ENCODE results near the gene MCMBP.
"Not testable (repeated sequence)": the region's sequence is repeated elsewhere in the genome, so short reads cannot be mapped to it uniquely, and the experiment has no call there.

The MCMBP gene

GRCh38 chr10:119806334-119807130, 66.1 kb downstream of the MCMBP start:
- 83 to 95% methylated on average over 6 to 7 of the region's 11 CpGs for WGBS, 2 experiments (ENCODE audit: insufficient coverage in 2 of 2)

GRCh38 chr10:119805702-119806230, 66.9 kb downstream of the MCMBP start:
- H3K4me1 ChIP-seq (ENCODE audit: control insufficient read depth, insufficient read depth, low read length, poor library complexity, severe bottlenecking): peaks cover 20% of the 10 kb centered on the region
- no peak overlapping the region for H3K27ac ChIP-seq (ENCODE audit: low read depth, low read length, severe bottlenecking)
- 87 to 88% methylated on average over 3 of the region's 5 CpGs for WGBS, 2 experiments (ENCODE audit: insufficient coverage in 2 of 2)
- no peaks in the 10 kb centered on the region for H3K9me3 ChIP-seq (ENCODE audit: control insufficient read depth, low read length)
- H3K4me3 ChIP-seq (ENCODE audit: extremely low read depth, insufficient read depth, low read length, poor library complexity, severe bottlenecking): no peak overlapping the region
- peaks cover 26% of the 10 kb centered on the region for H3K36me3 ChIP-seq (ENCODE audit: control insufficient read depth, insufficient read depth, low read length)

More at GRCh38 chr10:119806334-119807130, 66.1 kb downstream of the MCMBP start:
- Histone ChIP-seq H3K27ac (ENCODE audit: low read depth, low read length, severe bottlenecking) (no peak overlapping the region), H3K36me3 (ENCODE audit: control insufficient read depth, insufficient read depth, low read length) (peaks cover 27% of the 10 kb centered on the region), H3K4me3 (ENCODE audit: extremely low read depth, insufficient read depth, low read length, poor library complexity, severe bottlenecking) (no peak overlapping the region), H3K4me1 (ENCODE audit: control insufficient read depth, insufficient read depth, low read length, poor library complexity, severe bottlenecking) (peaks cover 20% of the 10 kb centered on the region), H3K9me3 (ENCODE audit: control insufficient read depth, low read length) (no peaks in the 10 kb centered on the region)

GRCh38 chr10:119803264-119803663, 69.4 kb downstream of the MCMBP start:
- H3K4me3 ChIP-seq (ENCODE audit: extremely low read depth, insufficient read depth, low read length, poor library complexity, severe bottlenecking): no peak overlapping the region

GRCh38 chr10:119801998-119802538, 70.6 kb downstream of the MCMBP start:
- peaks cover 28% of the 10 kb centered on the region for H3K36me3 ChIP-seq (ENCODE audit: control insufficient read depth, insufficient read depth, low read length)
- no peak overlapping the region for H3K27ac ChIP-seq (ENCODE audit: low read depth, low read length, severe bottlenecking)
- H3K9me3 ChIP-seq (ENCODE audit: control insufficient read depth, low read length): no peaks in the 10 kb centered on the region
- no peak overlapping the region for H3K4me3 ChIP-seq (ENCODE audit: extremely low read depth, insufficient read depth, low read length, poor library complexity, severe bottlenecking)
- 83 to 91% methylated on average over 4 to 5 of the region's 6 CpGs for WGBS, 2 experiments (ENCODE audit: insufficient coverage in 2 of 2)
- H3K4me1 ChIP-seq (ENCODE audit: control insufficient read depth, insufficient read depth, low read length, poor library complexity, severe bottlenecking): peaks cover 20% of the 10 kb centered on the region

More at GRCh38 chr10:119803264-119803663, 69.4 kb downstream of the MCMBP start:
- no CpG with 5 or more reads among the region's 1 CpG for WGBS, 2 experiments (ENCODE audit: insufficient coverage in 2 of 2)
- no peak overlapping the region for H3K27ac ChIP-seq (ENCODE audit: low read depth, low read length, severe bottlenecking)
- H3K4me1 ChIP-seq (ENCODE audit: control insufficient read depth, insufficient read depth, low read length, poor library complexity, severe bottlenecking): peaks cover 20% of the 10 kb centered on the region
- peaks cover 28% of the 10 kb centered on the region for H3K36me3 ChIP-seq (ENCODE audit: control insufficient read depth, insufficient read depth, low read length)
- no peaks in the 10 kb centered on the region for H3K9me3 ChIP-seq (ENCODE audit: control insufficient read depth, low read length)

GRCh38 chr10:119801176-119801575, 71.5 kb downstream of the MCMBP start:
- Histone ChIP-seq H3K4me3 (ENCODE audit: extremely low read depth, insufficient read depth, low read length, poor library complexity, severe bottlenecking) (no peak overlapping the region), H3K4me1 (ENCODE audit: control insufficient read depth, insufficient read depth, low read length, poor library complexity, severe bottlenecking) (peaks cover 20% of the 10 kb centered on the region), H3K27ac (ENCODE audit: low read depth, low read length, severe bottlenecking) (no peak overlapping the region), H3K9me3 (ENCODE audit: control insufficient read depth, low read length) (no peaks in the 10 kb centered on the region), H3K36me3 (ENCODE audit: control insufficient read depth, insufficient read depth, low read length) (peaks cover 27% of the 10 kb centered on the region)
- no CpG with 5 or more reads among the region's 2 CpGs for WGBS, 2 experiments (ENCODE audit: insufficient coverage in 2 of 2)

- peaks cover 29% of the 10 kb centered on the region for H3K36me3 ChIP-seq (ENCODE audit: control insufficient read depth, insufficient read depth, low read length)
- peaks cover 2% of the 10 kb centered on the region for H3K4me1 ChIP-seq (ENCODE audit: control insufficient read depth, insufficient read depth, low read length, poor library complexity, severe bottlenecking)
- H3K4me3 ChIP-seq (ENCODE audit: extremely low read depth, insufficient read depth, low read length, poor library complexity, severe bottlenecking): no peak overlapping the region
- no peaks in the 10 kb centered on the region for H3K9me3 ChIP-seq (ENCODE audit: control insufficient read depth, low read length)
- 95 to 100% methylated on average over 1 to 2 of the region's 6 CpGs for WGBS, 2 experiments (ENCODE audit: insufficient coverage in 2 of 2)
- H3K27ac ChIP-seq (ENCODE audit: low read depth, low read length, severe bottlenecking): no peak overlapping the region
Observed at GRCh38 chr10:119796039-119796438, 76.6 kb downstream of the MCMBP start.

- WGBS, 2 experiments (ENCODE audit: insufficient coverage in 2 of 2): 96 to 98% methylated on average over 4 to 13 of the region's 32 CpGs
- H3K9me3 ChIP-seq (ENCODE audit: control insufficient read depth, low read length); H3K4me3 ChIP-seq (ENCODE audit: extremely low read depth, insufficient read depth, low read length, poor library complexity, severe bottlenecking); H3K4me1 ChIP-seq (ENCODE audit: control insufficient read depth, insufficient read depth, low read length, poor library complexity, severe bottlenecking); H3K27ac ChIP-seq (ENCODE audit: low read depth, low read length, severe bottlenecking): not testable (repeated sequence)
- H3K36me3 ChIP-seq (ENCODE audit: control insufficient read depth, insufficient read depth, low read length): peaks cover 29% of the 10 kb centered on the region
Observed at GRCh38 chr10:119795101-119795500, 77.5 kb downstream of the MCMBP start.

GRCh38 chr10:119786117-119786769, 86.4 kb downstream of the MCMBP start:
- WGBS, 2 experiments (ENCODE audit: insufficient coverage in 2 of 2): 20% methylated on average over 1 of the region's 5 CpGs; no CpG with 5 or more reads in 1 of the 2 experiments
- peaks cover 40% of the 10 kb centered on the region for H3K4me1 ChIP-seq (ENCODE audit: control insufficient read depth, insufficient read depth, low read length, poor library complexity, severe bottlenecking)
- no peaks in the 10 kb centered on the region for H3K9me3 ChIP-seq (ENCODE audit: control insufficient read depth, low read length)
- H3K36me3 ChIP-seq (ENCODE audit: control insufficient read depth, insufficient read depth, low read length): no peaks in the 10 kb centered on the region
- peak overlapping the region; percentile 89 for H3K27ac ChIP-seq (ENCODE audit: low read depth, low read length, severe bottlenecking)
- H3K4me3 ChIP-seq (ENCODE audit: extremely low read depth, insufficient read depth, low read length, poor library complexity, severe bottlenecking): no peak overlapping the region

GRCh38 chr10:119784340-119785067, 88.1 kb downstream of the MCMBP start:
- Histone ChIP-seq H3K4me1 (ENCODE audit: control insufficient read depth, insufficient read depth, low read length, poor library complexity, severe bottlenecking) (peaks cover 40% of the 10 kb centered on the region), H3K36me3 (ENCODE audit: control insufficient read depth, insufficient read depth, low read length) (peaks cover 6% of the 10 kb centered on the region), H3K4me3 (ENCODE audit: extremely low read depth, insufficient read depth, low read length, poor library complexity, severe bottlenecking) (no peak overlapping the region), H3K27ac (ENCODE audit: low read depth, low read length, severe bottlenecking) (peak overlapping the region; percentile 89), H3K9me3 (ENCODE audit: control insufficient read depth, low read length) (peaks cover 4% of the 10 kb centered on the region)
- WGBS, 2 experiments (ENCODE audit: insufficient coverage in 2 of 2): 20 to 80% methylated on average over 1 to 2 of the region's 7 CpGs

GRCh38 chr10:119783665-119784027, 89.0 kb downstream of the MCMBP start:
- H3K4me3 ChIP-seq (ENCODE audit: extremely low read depth, insufficient read depth, low read length, poor library complexity, severe bottlenecking): no peak overlapping the region
- WGBS, 2 experiments (ENCODE audit: insufficient coverage in 2 of 2): 100% methylated on average over 2 to 6 of the region's 7 CpGs
- no peak overlapping the region for H3K27ac ChIP-seq (ENCODE audit: low read depth, low read length, severe bottlenecking)
- peaks cover 4% of the 10 kb centered on the region for H3K9me3 ChIP-seq (ENCODE audit: control insufficient read depth, low read length)
- H3K36me3 ChIP-seq (ENCODE audit: control insufficient read depth, insufficient read depth, low read length): peaks cover 6% of the 10 kb centered on the region
- H3K4me1 ChIP-seq (ENCODE audit: control insufficient read depth, insufficient read depth, low read length, poor library complexity, severe bottlenecking): peaks cover 43% of the 10 kb centered on the region
